HepG2 (cell line): ENCODE data around the gene GPM6B. TPM values are rescaled to one million over a fixed set of nuclear protein-coding genes. Genes with fewer than 3 reads are reported as not detected.

Experiments
- ATAC-seq: fragments of 200-7000 bp; cut with Tn5 transposase; 3 replicates; pipeline ENCODE4 v1.9.1; 2020; ENCODE audit warnings: mild to moderate bottlenecking, moderate library complexity
- BruUV-seq: library from RNA; stranded (reverse); fragments of 400-500 nt; replicated peaks from 2 replicates; lab custom pipeline; 2021; lab: Mats Ljungman, UMichigan
- CTCF ChIA-PET: fragments of 300-600 bp; formaldehyde crosslinking; extraction: SDS; loops from one replicate; lab custom pipeline; 2021; ENCODE audit warnings: low total read pairs, inconsistent platforms, low intra/inter-chr PET ratio; lab: Yijun Ruan, JAX
- POLR2A ChIA-PET: fragments of 350-600 bp; sonication (Branson Sonifier 250); formaldehyde crosslinking; loops from one replicate; lab custom pipeline; 2020; ENCODE audit warnings: antibody characterized with exemption, inconsistent platforms; lab: Yijun Ruan, JAX
- DNase-seq: peaks from one replicate; pipeline ENCODE4 v3.0.0-alpha.2; 2015; ENCODE audit warnings: low spot score
- FAIRE-seq: peaks from 3 replicates; lab custom pipeline; 2011; peaks lifted over from hg19 to GRCh38; lab: Jason Lieb, UNC
- H2AFZ ChIP-seq: one replicate; pipeline ENCODE4 v1.6.1; 2011; ENCODE audit warnings: low read length, inconsistent platforms
- H3K27ac ChIP-seq: fragments of 300-600 bp; 3 replicates; pipeline ENCODE4 v1.8.0; 2011; ENCODE audit warnings: mixed run types, mild to moderate bottlenecking, mixed read lengths, low read length, inconsistent platforms; ENCODE audit not compliant: insufficient read depth; ENCODE audit errors: extremely low read length
- H3K27me3 ChIP-seq, 2 experiments: fragments of 200-600 bp in 1 of 2; 2 replicates in 1 of 2; 3 replicates in 1 of 2; pipeline versions ENCODE4 v1.6.0 to v1.8.0; 2011; ENCODE audit warnings: low read length in 2 of 2, mild to moderate bottlenecking in 2 of 2, moderate library complexity in 2 of 2, inconsistent platforms in 1 of 2; ENCODE audit not compliant: insufficient read depth in 2 of 2, control insufficient read depth in 1 of 2
- H3K36me3 ChIP-seq, 2 experiments: fragments of 200-600 bp in 1 of 2; replicated peaks in 1 of 2; 2 replicates in 1 of 2; 3 replicates in 1 of 2; pipeline versions ENCODE4 v1.5.1 to v1.8.0; 2011; ENCODE audit warnings: low read length in 2 of 2, inconsistent platforms in 1 of 2; ENCODE audit not compliant: insufficient read depth in 2 of 2, control insufficient read depth in 1 of 2
- H3K4me1 ChIP-seq: 2 replicates; pipeline ENCODE4 v1.5.1; 2012; ENCODE audit warnings: low read length, inconsistent platforms; ENCODE audit not compliant: insufficient read depth
- H3K4me2 ChIP-seq: 2 replicates; pipeline ENCODE4 v1.6.0; 2011; ENCODE audit warnings: low read depth, low read length, inconsistent platforms
- H3K4me3 ChIP-seq, 3 experiments: fragments of 200-600 bp in 1 of 3; sonication (generic), shearing (Covaris generic) in 1 of 3; replicated peaks in 1 of 3; 2 replicates each; pipeline ENCODE4 v1.5.1; 2011 to 2016; ENCODE audit warnings: low read length in 3 of 3, inconsistent platforms in 2 of 3, low read depth in 2 of 3, mild to moderate bottlenecking in 2 of 3, control low read depth in 1 of 3, mixed read lengths in 1 of 3; ENCODE audit not compliant: insufficient read depth in 1 of 3
- H3K79me2 ChIP-seq: one replicate; pipeline ENCODE4 v1.6.1; 2011; ENCODE audit warnings: low read length, inconsistent platforms; ENCODE audit not compliant: insufficient read depth
- H3K9ac ChIP-seq: 2 replicates; pipeline ENCODE4 v1.6.0; 2011; ENCODE audit warnings: mild to moderate bottlenecking, low read depth, low read length, inconsistent platforms; ENCODE audit not compliant: insufficient read depth
- H3K9me3 ChIP-seq: 2 replicates; pipeline ENCODE4 v1.5.1; 2012; ENCODE audit warnings: mild to moderate bottlenecking, low read length
- H4K20me1 ChIP-seq: 2 replicates; pipeline ENCODE4 v1.6.0; 2011; ENCODE audit warnings: inconsistent platforms, mild to moderate bottlenecking, low read length, moderate library complexity; ENCODE audit not compliant: insufficient read depth
- CBX1 ChIP-seq: IDR thresholded peaks from one replicate; pipeline ENCODE4 v1.6.1; 2016; ENCODE audit warnings: antibody characterized with exemption, low read depth
- MAFF ChIP-seq: IDR thresholded peaks from 2 replicates; pipeline ENCODE4 v1.6.1; 2011; ENCODE audit warnings: low read depth, low read length, improper control_type of control experiment
- MAFK ChIP-seq, 2 experiments: IDR thresholded peaks in 1 of 2; conservative IDR thresholded peaks in 1 of 2; 2 replicates each; pipeline ENCODE4 v1.6.1; 2011; ENCODE audit warnings: improper control_type of control experiment in 2 of 2, low read length in 2 of 2
- RBM22 ChIP-seq: fragments of 200-400 bp; formaldehyde crosslinking; optimal IDR thresholded peaks from 2 replicates; pipeline ENCODE3; 2017; ENCODE audit warnings: mild to moderate bottlenecking, low read length, moderate library complexity
- SMC3 ChIP-seq: IDR thresholded peaks from 2 replicates; pipeline ENCODE4 v1.6.1; 2011; ENCODE audit warnings: low read length, improper control_type of control experiment
- STAG1 ChIP-seq: sonication (generic); formaldehyde crosslinking; IDR thresholded peaks from 2 replicates; pipeline ENCODE4 v1.4.0; 2020; ENCODE audit warnings: missing genetic modification reagents
- ZNF558 ChIP-seq: sonication (generic); formaldehyde crosslinking; IDR thresholded peaks from 2 replicates; pipeline ENCODE4 v1.9.0; 2022; ENCODE audit warnings: mild to moderate bottlenecking, missing genetic modification reagents, borderline replicate concordance
- in situ Hi-C: cut with HindIII; loops from 2 replicates; pipeline ENCODE4 v1.10.0; 2017; ENCODE audit warnings: low pct_unique_long_range_greater_than_20kb; ENCODE audit not compliant: extremely low pct_ligation_motif_present
- intact Hi-C: fragments of 100-400 bp; cut with micrococcal nuclease; formaldehyde crosslinking; loops from one replicate; pipeline ENCODE4 v1.10.0; 2022; ENCODE audit not compliant: unreplicated experiment
- polyA plus RNA-seq, 8 experiments: library from polyadenylated mRNA; depleted of rRNA in 3 of 8; stranded (reverse) in 7 of 8; unstranded in 1 of 8; fragments of >200 nt; fragmentation: Illumina TruSeq in 4 of 8; extraction: Trizol in 4 of 8; gene quantifications; 2 replicates each; pipeline versions ENCODE4 v1.2.1 to v1.2.3, GENCODE V29; 2011 to 2016; ENCODE audit warnings: low read depth in 4 of 8, missing spikeins in 1 of 8, mixed read lengths in 1 of 8; ENCODE audit not compliant: insufficient read depth in 1 of 8
- total RNA-seq, 5 experiments: library from RNA; depleted of rRNA; stranded (reverse); fragments of >200 nt; fragmentation: Illumina TruSeq; extraction: Trizol; gene quantifications; 2 replicates each; pipeline ENCODE4 v1.2.3, GENCODE V29; 2016; ENCODE audit warnings: low read depth in 1 of 5
- TF ChIP-seq, protein P1 (sequence below): sonication (generic); formaldehyde crosslinking; IDR thresholded peaks from 2 replicates; pipeline ENCODE4 v1.5.0; 2020; ENCODE audit warnings: mild to moderate bottlenecking, missing genetic modification reagents, moderate library complexity

Gene GPM6B
- total and polyA plus RNA-seq, 2 of the 13 experiments (the other 11 are each of a cell fraction or from before 2014, with no cell fraction given) = not detected

DNA sequence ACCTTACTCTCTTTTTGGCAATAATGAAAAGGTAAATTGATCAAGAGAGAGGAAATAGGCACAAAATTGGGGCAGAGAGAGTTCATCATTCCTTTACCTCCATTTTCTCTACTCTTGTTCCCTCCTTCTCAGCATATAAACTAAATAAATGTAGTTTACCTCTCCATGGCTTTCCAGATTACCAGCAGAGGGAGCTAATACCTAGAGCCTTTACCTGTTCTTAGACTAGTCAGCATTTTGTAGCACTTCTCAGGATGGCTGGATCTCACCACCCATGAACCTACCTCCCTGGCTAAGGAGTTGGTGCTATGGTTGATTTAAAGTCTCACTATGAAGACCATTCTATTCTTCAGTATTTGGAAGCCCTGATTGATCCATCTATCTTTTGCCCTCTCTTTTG lies 66.7 kb downstream of the GPM6B start:
- TF ChIP-seq MAFF (peak; percentile 71), ZNF558 (CRISPR knock-in tag) (no peak), STAG1 (CRISPR knock-in tag) (0 out of 2 replicates have a peak, but pooled peaks have one; percentile 10), MAFK (conservative IDR thresholded peaks at IDR 0.05 in 1 of 2, IDR thresholded peaks at IDR 0.05 in 1 of 2; ENCODE audit: low read length in 2 of 2) (peak; percentile 64 to 70), SMC3 (0 out of 2 replicates have a peak, but pooled peaks have one; percentile 16), CBX1 (no peak), RBM22 (no peak)
- TF ChIP-seq, protein P1, sequence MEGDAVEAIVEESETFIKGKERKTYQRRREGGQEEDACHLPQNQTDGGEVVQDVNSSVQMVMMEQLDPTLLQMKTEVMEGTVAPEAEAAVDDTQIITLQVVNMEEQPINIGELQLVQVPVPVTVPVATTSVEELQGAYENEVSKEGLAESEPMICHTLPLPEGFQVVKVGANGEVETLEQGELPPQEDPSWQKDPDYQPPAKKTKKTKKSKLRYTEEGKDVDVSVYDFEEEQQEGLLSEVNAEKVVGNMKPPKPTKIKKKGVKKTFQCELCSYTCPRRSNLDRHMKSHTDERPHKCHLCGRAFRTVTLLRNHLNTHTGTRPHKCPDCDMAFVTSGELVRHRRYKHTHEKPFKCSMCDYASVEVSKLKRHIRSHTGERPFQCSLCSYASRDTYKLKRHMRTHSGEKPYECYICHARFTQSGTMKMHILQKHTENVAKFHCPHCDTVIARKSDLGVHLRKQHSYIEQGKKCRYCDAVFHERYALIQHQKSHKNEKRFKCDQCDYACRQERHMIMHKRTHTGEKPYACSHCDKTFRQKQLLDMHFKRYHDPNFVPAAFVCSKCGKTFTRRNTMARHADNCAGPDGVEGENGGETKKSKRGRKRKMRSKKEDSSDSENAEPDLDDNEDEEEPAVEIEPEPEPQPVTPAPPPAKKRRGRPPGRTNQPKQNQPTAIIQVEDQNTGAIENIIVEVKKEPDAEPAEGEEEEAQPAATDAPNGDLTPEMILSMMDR (CRISPR knock-in tag) = peak; percentile 52
- in situ Hi-C loops = loop anchor here (25.0 kb wide), 1 partner anchor 238 kb away; no protein-coding TSS in a partner anchor

More for the DNA sequence above, 66.7 kb downstream of the GPM6B start:
- peak; percentile 16 for DNase-seq
- CTCF ChIA-PET = interaction anchor here (0.8 to 1.3 kb wide), 3 partner anchors 91 to 282 kb away, joined by 3 to 5 read pairs (median 5); partner anchors contain the start of gene GEMIN8
- ATAC-seq = peak; percentile 62
- peak; percentile 48 for FAIRE-seq
- POLR2A ChIA-PET = no interaction called here
- Histone ChIP-seq H4K20me1 (no peaks in the 10 kb centered on the region), H2AFZ (no peak overlapping the region), H3K27ac (no peak overlapping the region), H3K36me3 (peaks cover 0 to 16% of the 10 kb centered on the region in 2 experiments; a peak in 1 of 5 replicates), H3K9ac (no peak overlapping the region), H3K9me3 (no peaks in the 10 kb centered on the region), H3K27me3 (no peaks in the 10 kb centered on the region), H3K4me3 (no peak overlapping the region), H3K4me1 (no peaks in the 10 kb centered on the region), H3K4me2 (no peak overlapping the region), H3K79me2 (no peaks in the 10 kb centered on the region)
- BruUV-seq = no TSS peak
- intact Hi-C loops = loop anchor here (1.0 kb wide), 2 partner anchors 244 to 282 kb away; no protein-coding TSS in a partner anchor
